ENCODE results near the gene CAMK2D. TPM values are rescaled to one million over a fixed set of nuclear protein-coding genes. Genes with fewer than 3 reads are reported as not detected.

Gene CAMK2D
- total RNA-seq, 1 donor from 2014 or later, result 78.9 TPM

GRCh38 chr4:113637823-113638561, 123.5 kb downstream of the CAMK2D start:
- no peak for DNase-seq

- no peak for DNase-seq
These were observed 124.2 kb downstream of the CAMK2D start for GRCh38 chr4:113637363-113637762.

DNA sequence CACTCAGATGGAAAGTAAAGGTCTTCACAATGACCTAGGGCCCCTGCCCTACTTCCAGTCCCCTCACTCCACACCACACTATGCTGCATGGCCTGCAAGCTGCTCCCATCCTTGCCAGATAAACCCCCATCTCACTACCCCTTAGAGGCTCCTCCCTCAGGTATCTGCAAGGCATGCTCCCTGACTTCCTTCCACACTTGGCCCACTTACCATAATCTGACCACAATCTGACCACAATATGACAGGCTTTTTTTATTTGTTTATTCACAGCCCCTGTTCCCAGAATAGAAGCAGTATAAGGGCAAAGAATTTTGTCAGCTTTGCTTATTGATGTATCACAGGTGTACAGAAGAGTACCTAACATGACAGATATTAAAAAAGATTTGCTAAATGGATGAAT, 124.7 kb downstream of the CAMK2D start:
- DNase-seq, result no peak

- DNase-seq, result no peak
These were observed 125.1 kb downstream of the CAMK2D start for GRCh38 chr4:113636438-113636818.

DNA sequence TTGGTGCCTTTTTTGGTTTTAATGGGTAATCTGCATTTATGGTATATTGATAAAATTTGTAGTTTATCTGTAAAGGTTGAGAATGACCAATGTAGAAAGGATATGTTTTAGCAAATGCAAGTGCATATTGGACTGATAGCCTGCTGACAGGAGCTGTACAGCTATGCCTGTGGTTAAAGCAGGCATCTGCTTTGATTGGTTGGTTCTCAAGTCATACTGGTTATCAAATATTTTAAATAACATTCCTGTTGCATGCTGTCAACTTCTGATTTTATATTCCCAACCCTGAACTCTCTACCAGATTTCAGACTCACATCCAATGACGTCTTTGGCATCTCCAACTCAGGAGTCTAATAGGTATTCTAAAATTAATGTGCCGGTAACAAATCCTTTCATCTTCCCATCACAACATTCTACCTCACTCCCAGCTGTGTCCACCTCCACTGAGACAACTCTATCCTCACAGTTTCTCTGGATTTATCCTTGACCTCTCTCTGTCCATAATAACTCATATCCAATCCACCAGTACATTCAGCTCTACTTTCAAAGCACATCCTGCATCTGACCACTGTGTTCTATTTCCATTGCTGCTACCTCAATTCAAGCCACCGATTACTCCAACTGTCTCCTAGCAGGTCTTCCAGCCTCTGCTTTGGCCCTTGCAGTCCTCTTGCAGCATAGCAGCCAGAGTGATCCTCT, 125.7 kb downstream of the CAMK2D start:
- DNase-seq, result no peak

GRCh38 chr4:113634081-113634969, 127.2 kb downstream of the CAMK2D start:
- no peak for DNase-seq

DNA sequence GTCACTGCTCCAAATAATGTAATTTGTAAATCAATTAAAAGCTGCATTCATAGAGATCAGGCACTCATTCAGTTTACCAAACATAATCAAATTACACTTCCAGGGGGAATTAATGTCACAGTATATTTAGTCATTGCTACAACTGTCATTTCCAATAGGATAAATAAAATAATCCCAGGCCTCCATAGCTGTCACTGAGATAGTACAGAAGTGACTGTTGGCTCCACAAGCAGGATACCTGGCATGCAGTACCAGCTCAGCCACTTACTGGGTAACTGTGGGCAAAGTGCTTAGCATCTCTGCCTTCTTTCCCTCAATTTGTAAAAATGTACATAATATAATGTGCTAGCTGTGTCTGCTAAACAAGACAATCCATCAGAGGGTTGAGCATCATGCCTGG, 128.1 kb downstream of the CAMK2D start:
- DNase-seq, result no peak

- DNase-seq, result no peak
These were observed 132.8 kb downstream of the CAMK2D start for GRCh38 chr4:113628711-113629110.

- no peak for DNase-seq
These were observed 134.2 kb downstream of the CAMK2D start for GRCh38 chr4:113627321-113627720.

- DNase-seq, result no peak
These were observed 135.6 kb downstream of the CAMK2D start for GRCh38 chr4:113625902-113626301.

- DNase-seq, result no peak
These were observed 138.2 kb downstream of the CAMK2D start for GRCh38 chr4:113623274-113623894.

- no peak for DNase-seq
These were observed 139.9 kb downstream of the CAMK2D start for GRCh38 chr4:113621633-113622032.

DNA sequence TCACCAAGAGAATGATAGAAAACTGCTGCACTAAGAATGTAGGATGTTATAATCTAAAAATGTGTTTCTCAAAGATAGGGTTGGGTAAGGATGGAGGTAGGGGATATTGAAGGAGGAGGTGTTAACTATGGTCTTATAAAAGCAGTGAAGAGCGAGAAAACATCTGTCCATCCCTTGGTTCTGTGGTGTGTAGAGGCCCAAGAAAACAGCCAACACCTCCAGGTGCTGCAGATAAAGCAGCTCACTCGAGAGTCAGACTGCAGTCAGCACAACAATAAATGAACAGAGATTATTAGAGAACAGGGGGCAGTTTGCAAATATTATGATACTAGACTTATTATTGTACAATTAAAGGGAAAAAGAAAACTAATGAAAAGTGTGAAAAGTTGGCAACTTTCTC, 141.5 kb downstream of the CAMK2D start:
- no peak for DNase-seq

DNA sequence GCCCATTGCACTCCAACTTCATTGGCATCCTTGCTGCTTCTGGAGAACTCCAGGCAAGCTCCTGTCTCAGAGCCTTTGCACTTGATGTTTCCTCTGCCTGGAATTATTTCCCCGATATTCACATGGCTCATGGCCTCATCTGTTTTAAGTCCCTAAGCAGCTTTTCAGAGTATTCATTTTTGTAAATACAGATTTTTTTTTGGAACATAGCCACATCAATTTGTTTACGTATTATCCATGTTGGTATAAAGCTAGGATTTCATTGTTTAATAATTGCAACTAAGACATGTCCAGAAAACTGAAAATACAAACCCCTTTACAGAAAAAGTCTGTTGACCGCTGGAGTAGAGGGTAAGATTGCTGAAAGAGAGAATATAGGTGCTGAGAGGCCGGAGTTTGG, 142.0 kb downstream of the CAMK2D start:
- no peak for DNase-seq

DNA sequence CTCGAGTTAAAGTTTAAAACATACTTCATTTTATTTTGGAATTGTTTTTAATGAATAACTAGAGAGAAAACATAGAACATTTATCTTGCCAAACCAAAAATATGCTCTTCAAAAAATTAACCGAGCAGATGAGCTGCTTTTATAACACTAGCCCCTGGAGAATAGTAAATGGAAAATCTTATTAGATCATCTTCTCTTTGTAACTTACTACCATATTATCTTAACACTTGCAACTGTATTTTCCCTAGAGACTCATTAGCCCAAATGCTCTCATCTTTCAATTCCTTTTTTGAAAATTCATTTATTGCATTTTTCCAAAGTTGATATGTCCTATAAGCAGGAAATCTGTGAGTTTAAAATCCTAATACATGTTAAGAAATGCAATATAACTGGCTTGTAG, 143.3 kb downstream of the CAMK2D start:
- no peak for DNase-seq

GRCh38 chr4:113617195-113617594, 144.3 kb downstream of the CAMK2D start:
- no peak for DNase-seq

- no peak for DNase-seq
These were observed 145.1 kb downstream of the CAMK2D start for GRCh38 chr4:113616443-113616842.

DNA sequence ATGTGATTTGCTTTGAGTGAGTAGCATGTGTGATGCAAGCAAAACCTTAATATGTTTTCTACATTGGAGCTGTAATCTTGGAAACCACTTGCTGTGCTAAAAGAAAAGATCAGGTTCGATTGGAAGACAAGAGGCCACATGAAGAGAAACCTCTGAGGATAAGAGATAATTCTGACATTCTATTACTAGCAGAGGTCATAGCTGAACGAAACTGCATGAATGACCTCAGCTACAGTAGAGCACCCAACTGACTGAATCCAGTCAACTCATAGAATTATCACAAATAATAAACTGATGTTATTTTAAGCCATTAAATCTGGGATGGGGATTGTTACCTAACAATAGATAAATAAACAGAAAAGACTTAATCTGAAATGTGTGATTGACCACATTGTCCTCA, 147.1 kb downstream of the CAMK2D start:
- no peak for DNase-seq

DNA sequence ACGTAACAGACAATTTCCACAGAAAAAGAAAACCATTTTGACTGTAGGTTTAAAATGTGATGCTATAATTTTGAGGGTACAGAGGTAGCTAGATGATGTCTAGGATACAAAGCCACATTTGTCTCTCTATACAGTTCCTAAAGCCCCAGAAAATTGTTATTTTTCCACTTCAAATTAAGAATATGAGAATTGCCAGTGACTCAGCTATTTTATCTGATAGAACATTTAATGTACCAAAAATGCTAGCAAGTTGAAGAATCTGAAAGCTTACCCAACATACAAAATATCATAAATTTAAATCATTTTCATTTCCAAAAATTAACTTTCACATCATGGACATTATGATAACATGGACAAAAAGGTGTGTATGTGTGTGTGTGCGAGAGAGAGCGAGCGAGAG, 148.0 kb downstream of the CAMK2D start:
- no peak for DNase-seq

DNA sequence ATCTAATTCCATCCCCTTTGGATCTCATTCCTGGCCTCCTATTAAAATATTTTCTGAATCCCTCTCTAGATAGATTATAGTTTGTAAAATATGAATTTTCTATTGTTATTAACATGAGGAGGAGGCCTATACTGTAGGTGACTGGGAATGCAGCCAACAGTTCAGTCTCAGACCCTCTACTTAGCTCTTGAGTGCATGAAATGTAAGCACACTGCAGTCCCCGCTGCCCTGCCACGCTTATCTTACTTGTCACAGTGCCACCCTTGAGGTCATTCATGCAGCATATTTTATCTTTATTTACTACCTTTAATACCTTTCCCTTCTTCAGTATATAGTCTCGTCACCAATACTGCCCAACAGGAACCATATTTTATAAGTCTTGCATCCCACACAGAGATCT, 151.0 kb downstream of the CAMK2D start:
- no peak for DNase-seq

GRCh38 chr4:113607998-113608397, 153.5 kb downstream of the CAMK2D start:
- no peak for DNase-seq

- no peak for DNase-seq
These were observed 154.3 kb downstream of the CAMK2D start for GRCh38 chr4:113607147-113607720.
